DMS53 treated with DMSO at 0.1 percent for 48 hours (cell line): ENCODE measurements around the gene DZANK1.
"Not testable (repeated sequence)": the region's sequence is repeated elsewhere in the genome, so short reads cannot be mapped to it uniquely, and the experiment has no call there.

Experiments used
- DNase-seq: peaks from one replicate; lab custom pipeline; 2025; ENCODE audit not compliant: unreplicated experiment; lab: John Stamatoyannopoulos, UW

The DZANK1 gene

GRCh38 chr20:18380908-18381529 is 85.8 kb downstream of the DZANK1 start:
- DNase-seq = no peak

- DNase-seq = no peak
Observed at GRCh38 chr20:18377896-18378481, 88.8 kb downstream of the DZANK1 start.

- DNase-seq = not testable (repeated sequence)
Observed at GRCh38 chr20:18375551-18375950, 91.3 kb downstream of the DZANK1 start.

GRCh38 chr20:18372296-18372695 is 94.5 kb downstream of the DZANK1 start:
- DNase-seq = no peak

GRCh38 chr20:18364768-18365167 is 102.1 kb downstream of the DZANK1 start:
- no peak for DNase-seq

GRCh38 chr20:18363708-18364107 is 103.1 kb downstream of the DZANK1 start:
- DNase-seq = no peak

- DNase-seq = no peak
Observed at GRCh38 chr20:18362916-18363315, 103.9 kb downstream of the DZANK1 start.

- DNase-seq = no peak
Observed at GRCh38 chr20:18361678-18362077, 105.2 kb downstream of the DZANK1 start.

GRCh38 chr20:18360635-18361034 is 106.2 kb downstream of the DZANK1 start:
- no peak for DNase-seq

- DNase-seq = no peak
Observed at GRCh38 chr20:18359854-18360253, 107.0 kb downstream of the DZANK1 start.

GRCh38 chr20:18349749-18350148 is 117.1 kb downstream of the DZANK1 start:
- DNase-seq = not testable (repeated sequence)
